Ovary (tissue), 9 donors: ENCODE measurements around the gene CHRD. TPM values are rescaled to one million over a fixed set of nuclear protein-coding genes. Genes with fewer than 3 reads are reported as not detected.

Experiments
- DNase-seq, 5 donors: peaks; one replicate each; pipeline ENCODE4 v3.0.0-alpha.2; 2019 to 2020
- H3K27ac ChIP-seq, 2 donors: fragments of 200-600 bp; one replicate each; pipeline versions ENCODE4 v1.5.1 to v1.8.0; 2019 to 2022
- H3K27me3 ChIP-seq: fragments of 200-600 bp; one replicate; pipeline ENCODE4 v1.8.0; 2022
- H3K36me3 ChIP-seq: fragments of 200-600 bp; sonication (generic); one replicate; pipeline ENCODE4 v1.5.1; 2019
- H3K4me1 ChIP-seq: one replicate; pipeline ENCODE4 v1.8.1; 2013; ENCODE audit warnings: mild to moderate bottlenecking, moderate library complexity; ENCODE audit not compliant: insufficient read depth
- H3K4me3 ChIP-seq: fragments of 200-600 bp; sonication (generic); one replicate; pipeline ENCODE4 v1.5.1; 2017
- H3K9me3 ChIP-seq, 2 donors: fragments of 200-600 bp in 1 of 2; sonication (generic) in 1 of 2; one replicate each; pipeline versions ENCODE4 v1.5.1 to v1.8.1; 2013 to 2019; ENCODE audit warnings: mild to moderate bottlenecking in 1 of 2, moderate library complexity in 1 of 2
- CTCF ChIP-seq, 3 donors: fragments of 450-650 bp in 2 of 3; fragments of 200-600 bp in 1 of 3; IDR thresholded peaks; one replicate each; pipeline versions ENCODE4 v1.5.1 to v1.8.0; 2016 to 2022; ENCODE audit warnings: antibody characterized with exemption in 3 of 3, mild to moderate bottlenecking in 1 of 3
- EP300 ChIP-seq: sonication (generic); formaldehyde crosslinking; IDR thresholded peaks from one replicate; pipeline ENCODE4 v1.6.1; 2017; ENCODE audit warnings: antibody characterized with exemption
- POLR2A ChIP-seq: fragments of 450-650 bp; IDR thresholded peaks from one replicate; pipeline ENCODE4 v1.6.1; 2017; ENCODE audit warnings: antibody characterized with exemption, mild to moderate bottlenecking, moderate library complexity
- WGBS, 3 donors: extraction: QIAGEN DNeasy Blood & Tissue Kit in 1 of 3; methylation state at CpG; one replicate each; pipeline versions ENCODE4 v1.1.5 to v1.1.7; 2013 to 2017; 5-methylcytosine and 5-hydroxymethylcytosine counted together
- intact Hi-C, 4 donors: fragments of 100-400 bp; cut with DNase I; formaldehyde crosslinking; loops; one replicate each; pipeline versions ENCODE4 v1.11.0 to v1.15.1; 2022 to 2023
- polyA plus RNA-seq, 2 donors: library from polyadenylated mRNA; stranded (reverse); fragments of 200-250 nt in 1 of 2; fragments of 350-450 nt in 1 of 2; fragmentation: Illumina TruSeq in 1 of 2; extraction: RNeasy Lipid Tissue Mini Kit (QIAGEN cat#74804) in 1 of 2; gene quantifications; one replicate each; pipeline ENCODE4 v1.2.3, GENCODE V29; 2013 to 2014
- total RNA-seq, 7 donors: library from RNA; depleted of rRNA in 2 of 7; stranded (reverse); fragments of >200 nt in 2 of 7; fragmentation: NEBNext Ultra II Directional in 3 of 7; extraction: Animal tissue kit (Norgen Biotek cat#: 25700) in 3 of 7; gene quantifications; one replicate each; pipeline versions ENCODE4 v1.1.0 to v1.2.4, GENCODE V29; 2016 to 2023
- donor health status: DM: no; HTN: no; CAD: no; lungs with moderate emphysema.
- donor health status: DM: no; HTN: no; CAD: no.
- donor health status: Bipolar disorder and iron deficiency.
- donor health status: DM: yes; HTN: yes; CAD: no.
- donor health status: DM: no; HTN: no; CAD: no.
- donor health status: DM: yes; HTN: yes; CAD: no.

CHRD gene
- total and polyA plus RNA-seq, 9 donors = 3.1 to 37.3 (median 20.5) TPM

- DNase-seq = no peak
- intact Hi-C loops = no loop called here
- Histone ChIP-seq H3K4me3 (no peak overlapping the region), H3K36me3 (no peaks in the 10 kb centered on the region), H3K4me1 (no peaks in the 10 kb centered on the region), H3K9me3 (no peaks in the 10 kb centered on the region), H3K27me3 (no peaks in the 10 kb centered on the region), H3K27ac (no peak overlapping the region)
- 73 to 75% (median 74%) methylated on average over 5 of the region's 5 CpGs for WGBS, 3 donors
- TF ChIP-seq EP300 (no peak), CTCF (IDR thresholded peaks at IDR 0.05) (no peak), POLR2A (no peak)
Measured at GRCh38 chr3:184389384-184389783, 9.5 kb downstream of the CHRD start.

- DNase-seq = no peak
- Histone ChIP-seq H3K36me3 (no peaks in the 10 kb centered on the region), H3K27me3 (no peaks in the 10 kb centered on the region), H3K4me1 (no peaks in the 10 kb centered on the region), H3K27ac (no peak overlapping the region), H3K4me3 (no peak overlapping the region), H3K9me3 (no peaks in the 10 kb centered on the region)
- TF ChIP-seq CTCF (IDR thresholded peaks at IDR 0.05) (no peak), POLR2A (no peak), EP300 (no peak)
- intact Hi-C loops = no loop called here
- WGBS, 3 donors = 88 to 92% (median 91%) methylated on average over 5 of the region's 5 CpGs
Measured at GRCh38 chr3:184389935-184390528, 10.2 kb downstream of the CHRD start.

- no peaks in the 10 kb centered on the region for H3K36me3 ChIP-seq
- H3K4me1 ChIP-seq = no peaks in the 10 kb centered on the region
- H3K27ac ChIP-seq = no peak overlapping the region
- H3K9me3 ChIP-seq = no peaks in the 10 kb centered on the region
- intact Hi-C loops = no loop called here
- no peak for DNase-seq
- TF ChIP-seq POLR2A (no peak), CTCF (IDR thresholded peaks at IDR 0.05) (no peak), EP300 (no peak)
- no peak overlapping the region for H3K4me3 ChIP-seq
- no peaks in the 10 kb centered on the region for H3K27me3 ChIP-seq
- WGBS, 3 donors = 64 to 77% (median 67%) methylated on average over 3 of the region's 3 CpGs
Measured at GRCh38 chr3:184391266-184391665, 11.4 kb downstream of the CHRD start.

- Histone ChIP-seq H3K4me3 (no peak overlapping the region), H3K27me3 (no peaks in the 10 kb centered on the region), H3K9me3 (no peaks in the 10 kb centered on the region), H3K4me1 (no peaks in the 10 kb centered on the region), H3K36me3 (no peaks in the 10 kb centered on the region), H3K27ac (no peak overlapping the region)
- intact Hi-C loops = no loop called here
- DNase-seq = peak in 1 of 5 donors; percentile 38
- WGBS, 3 donors = 62 to 72% (median 71%) methylated on average over 5 of the region's 5 CpGs
- no peak for TF ChIP-seq POLR2A
- TF ChIP-seq CTCF (IDR thresholded peaks at IDR 0.05) = no peak
- no peak for TF ChIP-seq EP300
Measured at GRCh38 chr3:184395320-184395660, 15.4 kb downstream of the CHRD start.
